ENCODE measurements around the gene HIPK2.
A peak's percentile ranks its signal among the peaks of the same experiment; 100 is the strongest.

The HIPK2 gene

DNA sequence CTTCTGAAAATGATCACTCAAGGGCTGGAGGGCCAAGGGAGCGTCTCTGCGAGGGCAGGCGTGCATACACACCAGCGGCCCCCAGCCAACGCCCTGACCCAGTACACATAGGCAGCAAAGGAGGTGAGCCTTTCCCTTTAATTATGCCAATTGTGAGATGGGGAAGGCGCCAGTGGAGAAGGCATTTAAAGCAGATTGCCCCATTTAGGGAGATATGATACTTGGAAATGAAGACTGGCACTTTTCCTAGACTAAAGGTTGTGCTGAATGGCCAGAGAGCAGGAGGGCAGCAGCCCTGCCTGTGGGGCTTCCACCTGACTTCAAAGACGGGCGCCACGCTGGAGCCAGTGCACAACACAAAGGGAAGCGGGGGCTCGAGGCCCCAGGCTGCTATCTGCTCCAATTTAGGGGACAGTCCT is 24.1 kb downstream of the HIPK2 start:
- no peak overlapping the region for H3K27ac ChIP-seq
- DNase-seq (ENCODE audit: low read depth, low spot score): no peak

- no peak for DNase-seq (ENCODE audit: low read depth, low spot score)
- no peak overlapping the region for H3K27ac ChIP-seq
These were observed 24.6 kb downstream of the HIPK2 start for GRCh38 chr7:139753081-139753692.

GRCh38 chr7:139752604-139753003 is 25.2 kb downstream of the HIPK2 start:
- H3K27ac ChIP-seq: no peak overlapping the region
- DNase-seq (ENCODE audit: low read depth, low spot score): no peak

- no peak for DNase-seq (ENCODE audit: low read depth, low spot score)
- H3K27ac ChIP-seq: no peak overlapping the region
These were observed 25.6 kb downstream of the HIPK2 start for GRCh38 chr7:139752148-139752547.

DNA sequence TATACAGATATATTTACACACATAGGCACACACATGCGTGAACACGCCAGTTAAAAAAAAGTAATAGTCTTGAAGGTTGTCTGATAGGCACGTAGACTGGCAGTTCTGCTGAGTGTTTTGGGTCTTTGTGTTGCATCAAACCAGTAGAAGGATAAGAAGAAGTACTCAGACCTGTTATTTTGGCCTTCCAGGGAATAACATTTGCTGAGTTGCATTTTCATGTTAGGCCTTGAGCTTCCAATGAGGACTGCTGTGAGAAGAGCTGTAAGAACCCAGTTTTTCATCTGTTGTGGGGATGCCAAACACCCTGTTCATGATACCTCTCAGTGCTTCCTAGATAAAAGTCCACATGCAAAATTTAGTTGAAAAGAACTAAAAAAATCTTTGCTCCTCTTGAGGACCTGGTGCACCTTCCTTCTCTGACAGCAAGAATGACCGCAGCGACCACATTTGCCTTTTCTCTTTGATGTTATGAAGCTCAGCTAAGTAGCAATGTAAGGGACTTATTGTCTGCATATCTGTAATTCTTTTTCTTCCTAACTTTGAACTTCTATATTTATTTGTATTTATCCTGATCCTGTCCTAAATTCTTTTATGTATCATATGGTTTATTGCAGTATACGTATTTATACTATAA is 27.2 kb downstream of the HIPK2 start:
- H3K27ac ChIP-seq: no peak overlapping the region
- no peak for DNase-seq (ENCODE audit: low read depth, low spot score)

DNA sequence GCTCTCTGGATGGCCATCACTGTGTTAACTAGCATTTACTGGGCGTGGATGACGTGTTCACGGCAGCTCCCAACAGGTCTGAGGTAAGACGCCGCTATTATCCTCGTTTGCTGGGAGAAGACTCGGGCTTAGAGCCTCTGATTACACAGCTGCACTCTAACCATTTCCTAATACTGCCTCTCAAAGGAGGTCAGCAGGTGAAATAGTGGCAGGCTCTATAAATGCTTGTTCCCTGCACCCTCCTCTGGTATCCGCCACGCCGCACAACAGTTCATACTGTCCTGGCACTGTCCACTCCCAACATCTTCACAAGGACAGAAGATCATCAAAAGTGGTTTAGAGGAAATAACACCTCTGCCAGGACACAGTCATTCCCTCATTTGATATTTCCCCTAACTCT is 28.3 kb downstream of the HIPK2 start:
- no peak for DNase-seq (ENCODE audit: low read depth, low spot score)
- H3K27ac ChIP-seq: no peak overlapping the region

- DNase-seq (ENCODE audit: low read depth, low spot score): no peak
- H3K27ac ChIP-seq: no peak overlapping the region
These were observed 28.9 kb downstream of the HIPK2 start for GRCh38 chr7:139748941-139749340.

DNA sequence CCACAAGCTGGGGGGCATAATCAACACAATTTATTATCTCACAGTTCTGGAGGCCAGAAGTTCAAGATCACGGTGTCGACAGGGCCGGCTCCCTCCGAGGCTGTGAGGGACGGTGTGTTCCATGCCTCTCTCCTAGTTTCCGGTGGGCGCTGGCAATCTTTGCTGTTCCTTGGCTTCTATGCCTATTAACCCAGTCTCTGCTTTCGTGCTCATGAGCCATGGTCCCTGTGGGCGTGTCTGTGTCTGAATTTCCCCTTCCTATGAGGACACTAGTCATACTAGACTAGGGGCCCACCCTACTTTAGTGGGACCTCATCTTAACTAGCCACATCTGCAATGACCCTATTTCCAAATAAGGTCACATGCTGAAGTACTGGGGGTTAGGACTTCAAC is 29.4 kb downstream of the HIPK2 start:
- no peak for DNase-seq (ENCODE audit: low read depth, low spot score)
- H3K27ac ChIP-seq: no peak overlapping the region

- no peak overlapping the region for H3K27ac ChIP-seq
- DNase-seq (ENCODE audit: low read depth, low spot score): no peak
These were observed 30.0 kb downstream of the HIPK2 start for GRCh38 chr7:139747662-139748372.

DNA sequence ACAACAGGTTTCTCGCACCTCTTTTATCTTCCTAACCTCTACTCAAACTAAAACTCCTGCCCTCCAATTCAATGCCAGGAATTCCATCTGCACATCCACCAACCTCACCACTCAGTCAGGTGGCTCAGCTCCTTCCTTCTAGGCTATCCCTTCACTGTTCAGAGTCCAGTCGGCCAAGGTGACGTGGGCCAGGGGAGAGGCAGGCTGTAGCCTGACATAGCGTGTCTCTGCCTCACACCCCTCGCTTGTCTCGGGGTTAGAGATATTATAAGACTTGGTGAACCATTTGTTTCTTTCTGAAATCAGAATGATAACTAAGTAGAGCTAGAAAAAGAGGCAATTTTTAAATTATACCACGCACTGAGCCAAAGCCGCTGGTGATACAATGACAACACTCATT is 31.1 kb downstream of the HIPK2 start:
- no peak for DNase-seq (ENCODE audit: low read depth, low spot score)
- no peak overlapping the region for H3K27ac ChIP-seq

DNA sequence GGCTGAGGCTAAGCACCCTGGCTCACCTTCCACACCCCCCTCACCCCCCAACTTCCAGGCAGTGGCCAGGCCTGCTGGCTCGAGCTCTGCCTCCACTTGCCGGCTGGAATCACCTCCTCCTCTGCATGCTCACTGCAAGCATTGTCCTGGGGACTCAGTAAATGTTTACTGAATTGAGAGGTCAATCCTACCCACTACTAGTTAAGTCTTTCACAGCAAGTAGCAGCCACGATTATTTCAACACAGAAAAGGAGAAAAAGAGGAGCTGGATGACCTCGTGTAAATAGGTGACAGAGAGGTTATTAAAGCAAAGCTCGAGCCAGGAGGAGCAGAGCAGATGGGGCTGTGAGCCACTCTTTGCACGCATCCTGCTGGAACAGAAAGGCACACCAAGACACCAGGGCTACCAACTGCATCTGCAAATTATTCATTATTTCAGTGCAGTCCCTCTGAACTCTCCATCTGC is 32.1 kb downstream of the HIPK2 start:
- DNase-seq (ENCODE audit: low read depth, low spot score): no peak
- H3K27ac ChIP-seq: no peak overlapping the region

- H3K27ac ChIP-seq: no peak overlapping the region
- no peak for DNase-seq (ENCODE audit: low read depth, low spot score)
These were observed 32.8 kb downstream of the HIPK2 start for GRCh38 chr7:139744768-139745677.

- DNase-seq (ENCODE audit: low read depth, low spot score): no peak
- no peak overlapping the region for H3K27ac ChIP-seq
These were observed 33.6 kb downstream of the HIPK2 start for GRCh38 chr7:139743967-139744767.

DNA sequence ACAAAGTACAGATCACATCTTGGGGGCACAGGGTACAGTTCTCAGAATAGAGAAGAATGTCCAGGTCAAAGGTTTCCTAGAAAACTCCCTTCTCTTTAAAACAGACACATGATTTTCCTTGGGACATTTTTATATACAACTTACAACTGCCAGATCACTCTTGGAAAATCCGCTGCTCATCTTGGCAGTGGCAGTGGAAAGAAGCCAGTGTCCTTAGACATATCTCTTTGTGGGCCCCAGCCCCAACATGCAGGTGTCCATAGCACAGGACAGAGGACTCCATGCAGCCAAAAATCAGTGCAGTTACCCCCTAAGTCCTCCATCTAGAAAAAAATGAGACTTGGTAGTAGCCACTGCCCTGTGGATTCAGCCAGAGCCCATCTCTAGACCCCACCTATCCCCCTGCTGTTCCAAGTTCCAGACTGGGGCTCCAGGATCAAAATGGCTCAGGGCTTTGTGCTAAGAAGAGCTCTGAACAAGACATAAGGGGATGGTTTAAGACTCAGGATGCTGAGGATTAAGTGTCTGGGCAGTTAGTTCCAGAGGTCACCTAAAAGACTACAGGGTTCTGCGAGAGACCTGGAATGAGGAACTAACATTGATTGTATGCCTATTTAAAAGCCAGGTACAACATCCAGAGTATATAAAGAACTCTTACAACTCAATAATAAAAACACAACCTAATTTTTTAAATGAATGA is 34.4 kb downstream of the HIPK2 start:
- DNase-seq (ENCODE audit: low read depth, low spot score): no peak
- no peak overlapping the region for H3K27ac ChIP-seq

DNA sequence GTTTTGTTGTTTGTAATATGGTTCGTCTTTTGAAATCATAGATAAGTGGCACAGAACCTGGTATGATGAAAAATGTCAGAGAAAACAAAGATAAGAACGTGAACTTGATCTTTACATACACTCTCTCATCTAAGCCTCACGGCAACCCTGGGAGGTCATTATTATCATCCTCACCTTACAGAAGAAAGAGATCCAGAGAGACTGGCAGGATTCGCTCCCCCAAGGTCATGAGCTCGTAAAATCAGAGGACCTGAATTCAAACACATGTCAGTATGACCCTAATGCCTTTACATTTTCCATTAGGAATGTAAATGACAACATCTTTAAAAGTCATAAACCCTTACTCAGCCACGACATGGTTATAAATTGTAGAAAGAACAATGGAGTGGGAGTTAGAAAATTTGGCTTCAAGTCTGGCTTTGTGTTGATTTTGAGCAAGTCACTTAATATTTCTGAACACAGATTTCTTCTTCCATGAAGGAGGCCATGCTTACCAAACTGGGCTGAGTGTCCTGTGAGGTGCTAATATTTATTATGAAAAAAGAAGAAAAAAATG is 35.9 kb downstream of the HIPK2 start:
- DNase-seq (ENCODE audit: low read depth, low spot score): no peak

DNA sequence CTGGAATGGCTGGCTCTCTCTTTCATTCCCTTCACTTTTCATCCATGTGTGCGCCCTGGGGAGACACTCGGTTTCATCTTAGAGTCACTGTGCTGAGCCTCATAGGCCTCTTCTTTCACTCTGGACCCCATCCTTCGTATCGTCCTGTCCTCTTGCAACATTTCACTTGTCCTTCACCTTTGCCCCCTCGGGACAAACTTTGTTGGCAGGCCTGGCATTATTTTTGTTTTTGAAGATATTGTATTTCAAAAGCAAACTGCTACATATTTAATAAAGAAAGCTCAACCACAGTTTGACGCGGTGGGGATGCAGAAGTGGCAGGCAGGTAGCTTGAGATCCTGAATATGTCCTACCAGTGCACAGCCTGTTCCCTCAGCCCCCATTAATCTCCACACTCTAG is 36.6 kb downstream of the HIPK2 start:
- DNase-seq (ENCODE audit: low read depth, low spot score): no peak
- H3K27ac ChIP-seq: peak overlapping the region; percentile 62

More for the DNA sequence above, 35.9 kb downstream of the HIPK2 start:
- H3K27ac ChIP-seq: no peak overlapping the region

- DNase-seq (ENCODE audit: low read depth, low spot score): no peak
- H3K27ac ChIP-seq: peak overlapping the region; percentile 62
These were observed 37.8 kb downstream of the HIPK2 start for GRCh38 chr7:139739863-139740597.

DNA sequence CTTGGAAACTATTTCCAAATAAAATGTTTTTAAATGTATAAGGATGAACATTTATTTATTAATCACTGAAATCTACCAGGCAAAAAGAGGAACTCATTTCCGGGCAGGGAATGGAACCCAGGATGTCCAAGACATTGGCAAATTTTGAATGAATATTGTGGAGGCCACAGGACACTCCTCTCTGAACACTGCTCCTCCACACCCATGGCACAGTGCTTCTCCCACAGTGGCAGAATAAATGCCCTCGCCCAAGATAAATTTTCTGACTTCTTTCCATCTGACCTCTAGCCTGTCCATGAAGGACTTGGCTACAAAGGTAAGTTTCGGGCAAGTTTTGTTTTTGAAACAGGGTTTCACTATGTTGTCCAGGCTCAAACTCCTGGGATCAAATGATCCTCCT is 39.0 kb downstream of the HIPK2 start:
- DNase-seq (ENCODE audit: low read depth, low spot score): no peak
- H3K27ac ChIP-seq: peak overlapping the region; percentile 62
